ENCODE data around the gene ACSBG1.

DNA sequence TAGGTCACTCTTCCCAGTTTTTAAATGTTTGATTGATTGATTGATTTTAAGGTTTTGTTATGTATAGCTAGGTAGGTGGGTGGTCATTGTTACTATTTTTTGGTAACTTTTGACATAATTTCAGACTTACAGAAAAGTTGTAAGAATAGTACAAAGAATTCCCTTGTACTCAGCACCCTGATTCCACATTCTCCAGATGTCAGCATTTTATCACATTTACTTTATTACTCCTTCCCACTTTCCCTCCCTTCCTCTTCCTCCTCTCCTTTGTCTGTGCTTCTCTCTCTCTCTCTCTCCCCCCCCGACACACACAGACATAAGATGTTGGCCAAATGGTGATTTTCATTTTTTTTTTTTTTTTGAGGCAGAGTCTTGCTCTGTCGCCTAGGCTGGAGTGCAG is 70.4 kb downstream of the ACSBG1 start:
- TF ChIP-seq, protein P1, sequence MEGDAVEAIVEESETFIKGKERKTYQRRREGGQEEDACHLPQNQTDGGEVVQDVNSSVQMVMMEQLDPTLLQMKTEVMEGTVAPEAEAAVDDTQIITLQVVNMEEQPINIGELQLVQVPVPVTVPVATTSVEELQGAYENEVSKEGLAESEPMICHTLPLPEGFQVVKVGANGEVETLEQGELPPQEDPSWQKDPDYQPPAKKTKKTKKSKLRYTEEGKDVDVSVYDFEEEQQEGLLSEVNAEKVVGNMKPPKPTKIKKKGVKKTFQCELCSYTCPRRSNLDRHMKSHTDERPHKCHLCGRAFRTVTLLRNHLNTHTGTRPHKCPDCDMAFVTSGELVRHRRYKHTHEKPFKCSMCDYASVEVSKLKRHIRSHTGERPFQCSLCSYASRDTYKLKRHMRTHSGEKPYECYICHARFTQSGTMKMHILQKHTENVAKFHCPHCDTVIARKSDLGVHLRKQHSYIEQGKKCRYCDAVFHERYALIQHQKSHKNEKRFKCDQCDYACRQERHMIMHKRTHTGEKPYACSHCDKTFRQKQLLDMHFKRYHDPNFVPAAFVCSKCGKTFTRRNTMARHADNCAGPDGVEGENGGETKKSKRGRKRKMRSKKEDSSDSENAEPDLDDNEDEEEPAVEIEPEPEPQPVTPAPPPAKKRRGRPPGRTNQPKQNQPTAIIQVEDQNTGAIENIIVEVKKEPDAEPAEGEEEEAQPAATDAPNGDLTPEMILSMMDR (IDR thresholded peaks at IDR 0.05): no peak
- no peak for TF ChIP-seq POLR2A (IDR thresholded peaks at IDR 0.05)
